HS-27A (cell line): ENCODE measurements around the gene RAPGEF2.
"Not testable (repeated sequence)": the region's sequence is repeated elsewhere in the genome, so short reads cannot be mapped to it uniquely, and the experiment has no call there.

Experiments used
- DNase-seq: peaks from one replicate; pipeline ENCODE4 v3.0.0-alpha.2; 2012; ENCODE audit warnings: low read depth, missing footprints

The RAPGEF2 gene

GRCh38 chr4:159161436-159161835 is 58.6 kb downstream of the RAPGEF2 start:
- DNase-seq: not testable (repeated sequence)

DNA sequence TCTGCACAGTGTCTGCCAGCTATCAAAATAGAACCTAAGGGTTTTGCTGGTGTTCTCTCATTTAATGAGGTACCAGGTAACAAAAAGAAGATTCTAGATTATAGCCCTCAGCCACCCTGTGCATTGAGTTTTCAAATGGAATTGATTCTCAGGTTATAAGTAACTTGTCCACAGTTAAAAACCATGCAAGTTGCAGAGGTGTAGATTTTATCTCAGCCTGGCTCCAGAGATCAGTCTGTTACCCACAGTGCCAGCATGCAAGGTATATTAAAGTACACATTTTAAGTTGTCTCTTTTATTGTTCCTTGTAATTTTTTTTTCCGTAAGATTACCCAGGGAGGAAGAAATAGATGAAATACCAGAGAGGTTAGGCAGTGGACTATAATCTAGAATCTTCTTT is 59.7 kb downstream of the RAPGEF2 start:
- DNase-seq: no peak

DNA sequence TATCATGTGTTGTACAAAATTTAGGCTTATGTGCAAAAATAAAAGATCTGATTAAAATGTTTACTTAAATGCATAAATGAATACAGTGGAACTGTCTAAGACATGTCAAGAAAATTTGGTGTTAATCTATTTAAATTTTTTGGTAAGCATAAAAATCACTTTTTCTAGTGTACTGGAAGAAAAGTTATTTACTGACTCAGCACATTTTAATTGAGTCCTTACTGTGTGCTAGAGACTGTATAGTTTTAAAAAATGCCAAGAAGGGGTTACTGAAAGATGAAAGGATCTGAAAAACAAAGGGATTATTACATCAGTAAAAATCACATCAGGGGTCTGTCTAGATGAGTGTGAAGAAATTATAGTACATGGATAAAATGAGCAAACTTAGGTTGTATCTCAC is 60.6 kb downstream of the RAPGEF2 start:
- no peak for DNase-seq

DNA sequence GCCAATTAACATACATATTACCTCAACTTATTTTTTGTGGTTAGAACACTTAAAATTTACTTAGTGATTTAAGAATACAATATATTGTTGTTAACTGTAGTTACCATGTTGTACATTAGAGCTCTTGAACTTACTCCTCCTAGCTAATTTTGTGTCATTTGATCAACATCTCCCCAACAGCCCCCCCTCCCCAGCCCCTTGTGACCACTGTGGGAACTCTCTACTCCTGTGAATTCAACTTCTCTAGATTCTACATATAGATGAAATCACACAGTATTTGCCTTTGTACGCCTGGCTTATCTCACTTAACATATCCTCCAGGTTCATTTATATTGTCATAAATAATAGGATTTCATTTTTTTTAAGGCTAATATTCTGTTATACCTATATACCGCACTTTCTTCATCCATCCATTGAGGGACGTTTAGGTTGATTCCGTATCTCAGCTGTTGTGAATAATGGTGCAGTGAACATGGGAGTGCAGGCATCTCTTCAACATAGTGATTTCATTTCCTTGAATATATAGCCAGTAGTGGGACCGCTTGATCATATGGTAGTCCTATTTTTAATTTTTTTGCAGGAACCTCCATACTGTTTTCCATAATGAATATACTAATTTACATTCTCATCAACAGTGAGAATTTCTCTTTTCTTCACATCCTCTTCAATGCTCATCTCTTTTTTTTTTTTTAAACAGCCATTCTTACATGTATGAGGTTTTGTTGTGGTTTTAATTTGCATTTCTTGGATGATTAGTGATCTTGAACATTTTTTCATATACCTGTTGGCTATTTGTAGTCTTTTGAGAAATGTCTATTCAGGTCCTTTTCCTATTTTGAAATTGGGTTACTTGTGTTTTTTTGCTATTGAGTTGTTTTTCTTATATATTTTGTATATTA is 66.8 kb downstream of the RAPGEF2 start:
- DNase-seq: no peak

DNA sequence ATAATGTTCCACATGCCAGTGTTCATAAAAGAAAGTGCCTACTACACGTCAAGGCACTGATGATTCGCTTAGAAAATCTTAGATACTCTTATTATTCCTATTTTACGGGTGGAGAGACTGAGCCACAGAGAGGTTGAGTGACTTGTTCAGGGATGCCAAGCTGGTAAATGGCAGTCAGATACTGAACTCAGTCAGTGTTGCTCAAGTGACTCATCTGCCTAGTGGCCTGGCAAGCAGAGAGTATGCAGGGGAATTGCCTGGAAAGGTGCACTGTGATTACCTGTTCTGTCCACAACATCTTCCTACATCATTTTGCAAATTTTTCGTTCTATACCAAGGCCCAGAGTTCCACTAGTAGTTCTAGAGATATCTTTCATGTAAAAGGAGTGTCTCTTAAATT is 68.4 kb downstream of the RAPGEF2 start:
- no peak for DNase-seq

DNA sequence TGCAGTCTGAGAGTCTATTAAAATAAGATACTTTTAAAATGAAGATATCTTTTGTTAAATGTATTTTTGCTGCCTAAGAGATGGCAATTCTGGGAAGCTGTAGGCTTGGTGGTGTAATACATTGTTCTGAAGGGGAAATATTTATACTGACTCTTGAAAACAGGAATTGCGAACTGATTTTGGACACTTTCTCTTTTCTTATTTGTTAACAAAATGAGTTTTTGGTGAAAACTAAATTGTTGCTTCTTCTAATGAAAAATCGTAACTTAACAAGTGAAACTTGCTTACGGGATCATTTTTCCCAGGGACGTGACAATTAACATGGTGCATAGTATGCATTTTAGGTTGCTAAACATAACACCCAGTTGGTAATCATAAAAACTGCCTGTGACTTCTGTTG is 71.0 kb downstream of the RAPGEF2 start:
- DNase-seq: no peak

GRCh38 chr4:159174645-159175084 is 71.8 kb downstream of the RAPGEF2 start:
- no peak for DNase-seq

GRCh38 chr4:159175085-159175988 is 72.5 kb downstream of the RAPGEF2 start:
- DNase-seq: peak; percentile 83

GRCh38 chr4:159175989-159176375 is 73.1 kb downstream of the RAPGEF2 start:
- DNase-seq: no peak

DNA sequence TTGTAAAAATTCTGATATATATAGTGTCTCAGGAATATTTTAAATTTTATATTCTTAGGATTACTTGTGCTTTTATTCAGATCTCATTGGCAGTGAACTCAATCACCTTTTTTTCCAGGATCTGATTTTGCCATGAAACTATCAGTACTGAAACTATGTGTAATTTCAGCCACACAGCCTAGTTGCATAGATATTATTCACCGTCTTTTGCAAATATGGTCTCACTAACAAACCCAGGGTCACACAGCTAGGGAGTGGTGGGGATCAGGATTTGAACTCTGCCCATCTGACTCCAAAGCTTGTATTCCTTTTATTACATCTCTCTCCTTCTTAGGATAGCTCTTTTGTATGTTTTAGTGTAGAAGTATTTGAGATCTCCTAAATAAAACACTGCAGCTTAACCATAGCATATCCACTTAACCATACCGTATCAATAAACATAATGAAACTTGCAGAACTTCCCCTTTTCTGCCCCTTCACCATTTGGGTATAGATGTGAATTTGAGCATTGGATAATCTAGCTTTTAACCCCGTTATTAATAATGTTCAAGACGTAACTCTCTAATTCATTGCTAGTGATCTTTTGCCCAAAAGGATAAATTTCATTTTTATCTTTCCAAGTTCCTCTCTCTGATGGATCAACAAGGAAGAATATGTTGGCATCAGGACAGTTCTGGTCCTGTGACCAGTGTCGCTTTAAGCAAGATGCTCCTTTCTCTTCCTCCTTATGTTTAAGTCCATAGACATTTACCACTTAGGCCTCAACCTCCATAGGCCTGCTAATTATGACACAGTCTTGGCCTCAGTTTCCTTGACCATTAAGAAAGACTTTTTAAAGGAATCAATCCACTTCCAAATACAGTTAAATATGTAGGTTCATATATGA is 74.6 kb downstream of the RAPGEF2 start:
- no peak for DNase-seq

- no peak for DNase-seq
These were observed 75.3 kb downstream of the RAPGEF2 start for GRCh38 chr4:159178151-159178546.

GRCh38 chr4:159178979-159179969 is 76.4 kb downstream of the RAPGEF2 start:
- DNase-seq: no peak

DNA sequence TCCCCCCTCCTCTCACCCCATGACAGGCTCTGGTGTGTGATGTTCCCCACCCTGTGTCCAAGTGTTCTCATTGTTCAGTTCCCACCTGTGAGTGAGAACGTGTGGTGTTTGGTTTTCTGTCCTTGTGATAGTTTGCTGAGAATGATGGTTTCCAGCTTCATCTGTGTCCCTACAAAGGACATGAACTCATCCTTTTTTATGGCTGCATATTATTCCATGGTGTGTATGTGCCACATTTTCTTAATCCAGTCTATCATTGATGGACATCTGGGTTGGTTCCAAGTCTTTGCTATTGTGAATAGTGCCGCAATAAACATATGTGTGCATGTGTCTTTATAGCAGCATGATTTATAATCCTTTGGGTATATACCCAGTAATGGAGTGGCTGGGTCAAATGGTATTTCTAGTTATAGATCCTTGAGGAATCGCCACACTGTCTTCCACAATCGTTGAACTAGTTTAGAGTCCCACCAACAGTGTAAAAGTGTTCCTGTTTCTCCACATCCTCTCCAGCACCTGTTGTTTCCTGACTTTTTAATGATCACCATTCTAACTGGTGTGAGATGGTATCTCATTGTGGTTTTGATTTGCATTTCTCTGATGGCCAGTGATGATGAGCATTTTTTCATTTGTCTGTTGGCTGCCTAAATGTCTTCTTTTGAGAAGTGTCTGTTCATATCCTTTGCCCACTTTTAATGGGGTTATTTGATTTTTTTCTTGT is 81.2 kb downstream of the RAPGEF2 start:
- not testable (repeated sequence) for DNase-seq

DNA sequence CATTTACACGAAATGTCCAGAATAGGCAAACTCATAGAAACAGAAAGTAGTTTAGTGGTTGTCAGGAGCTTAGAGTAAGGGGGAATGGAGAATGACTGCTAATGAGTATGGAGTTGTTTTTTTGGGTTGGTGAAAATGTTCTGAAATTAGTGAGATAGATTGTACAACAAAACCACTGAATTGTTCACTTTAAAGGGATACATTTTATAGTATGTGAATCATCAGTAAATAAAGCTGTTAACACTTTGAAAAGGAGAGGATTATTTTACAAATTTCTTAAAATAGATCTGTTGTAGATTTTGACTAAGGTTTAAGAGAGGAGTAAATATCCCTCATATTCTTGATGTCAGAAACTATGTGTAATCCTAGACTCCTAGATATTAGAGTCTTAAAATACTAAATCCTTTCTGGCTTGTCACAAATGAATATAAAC is 82.7 kb downstream of the RAPGEF2 start:
- DNase-seq: no peak

GRCh38 chr4:159188646-159189045 is 85.8 kb downstream of the RAPGEF2 start:
- DNase-seq: no peak

DNA sequence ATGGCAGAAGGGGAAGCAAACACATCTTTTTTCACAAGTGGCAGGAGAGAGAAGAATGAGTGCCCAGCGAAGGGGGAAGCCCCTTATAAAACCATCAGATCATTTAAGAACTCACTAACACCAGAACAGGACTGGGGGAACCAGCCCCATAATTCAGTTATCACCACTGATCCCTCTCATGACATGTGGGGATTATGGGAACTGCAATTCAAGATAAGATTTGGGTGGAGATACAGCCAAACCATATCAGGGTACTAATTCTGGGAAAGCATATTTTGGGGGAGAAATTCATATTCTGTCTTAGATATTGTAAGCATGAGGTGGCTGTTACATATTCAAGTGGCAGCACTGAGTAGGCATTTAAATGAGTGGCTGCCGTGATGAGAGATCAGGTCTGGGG is 87.8 kb downstream of the RAPGEF2 start:
- no peak for DNase-seq

DNA sequence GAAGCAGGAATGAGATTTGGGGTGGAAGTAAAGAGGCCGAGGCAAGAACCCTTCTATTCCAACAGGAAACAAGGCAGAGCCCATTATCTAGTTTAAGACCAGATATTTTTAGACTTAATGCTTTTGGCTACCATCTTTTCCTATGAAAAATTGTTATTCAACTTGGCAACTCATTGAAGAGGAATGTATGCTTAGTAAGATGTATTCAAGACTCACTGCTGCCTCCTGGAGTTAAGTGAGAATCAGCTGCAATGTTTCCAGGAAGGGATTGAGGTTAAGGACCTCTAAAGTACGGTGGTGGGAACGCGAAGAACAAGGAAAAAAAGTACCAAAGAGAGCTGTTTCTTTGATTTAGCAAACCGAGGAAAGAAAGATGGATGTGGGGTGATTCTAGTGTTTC is 89.1 kb downstream of the RAPGEF2 start:
- peak; percentile 64 for DNase-seq

- DNase-seq: no peak
These were observed 90.3 kb downstream of the RAPGEF2 start for GRCh38 chr4:159193046-159193620.

GRCh38 chr4:159195361-159195769 is 92.5 kb downstream of the RAPGEF2 start:
- DNase-seq: no peak
